NT2/D1 (cell line): ENCODE measurements around the gene HOMER1.

ENCODE experiments used
- SUZ12 ChIP-seq: IDR thresholded peaks from 2 replicates; pipeline ENCODE4 v1.6.1; 2011; ENCODE audit not compliant: insufficient read length, insufficient read depth; ENCODE audit errors: extremely low read depth
- YY1 ChIP-seq: IDR thresholded peaks from 2 replicates; pipeline ENCODE4 v1.6.1; 2011; ENCODE audit not compliant: insufficient read length, insufficient read depth

- TF ChIP-seq SUZ12 (no peak), YY1 (no peak)
These were observed 100.8 kb downstream of the HOMER1 start for GRCh38 chr5:79413112-79413511.
